Islet precursor cell (in vitro differentiated cells): ENCODE data around the gene NEBL.

Source experiments
- DNase-seq: peaks from one replicate; pipeline ENCODE4 v3.0.0-alpha.2; 2018

Gene NEBL

GRCh38 chr10:20778008-20778757 lies 118.9 kb downstream of the NEBL start:
- DNase-seq: no peak

- DNase-seq: no peak
Observed at GRCh38 chr10:20776384-20777118, 120.6 kb downstream of the NEBL start.

- no peak for DNase-seq
Observed at GRCh38 chr10:20771051-20771450, 126.1 kb downstream of the NEBL start.

DNA sequence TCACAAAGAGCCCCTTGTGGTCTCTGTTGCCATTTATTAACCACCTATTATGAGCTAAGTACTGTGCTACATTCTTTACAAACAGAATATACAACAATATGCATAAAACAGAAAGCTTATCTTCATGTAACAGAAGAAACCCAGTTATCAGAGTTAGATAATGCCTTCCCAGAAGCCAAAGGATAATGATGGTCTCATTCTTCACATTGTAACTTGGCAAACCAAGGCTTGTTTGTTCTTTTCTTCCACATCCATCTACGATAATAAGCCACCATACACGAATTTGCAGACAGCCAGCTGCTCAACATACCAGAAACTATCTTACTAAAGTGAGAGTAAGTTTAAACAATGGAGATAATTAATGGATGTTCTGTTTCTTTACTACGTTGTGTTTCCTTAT lies 127.6 kb downstream of the NEBL start:
- no peak for DNase-seq

DNA sequence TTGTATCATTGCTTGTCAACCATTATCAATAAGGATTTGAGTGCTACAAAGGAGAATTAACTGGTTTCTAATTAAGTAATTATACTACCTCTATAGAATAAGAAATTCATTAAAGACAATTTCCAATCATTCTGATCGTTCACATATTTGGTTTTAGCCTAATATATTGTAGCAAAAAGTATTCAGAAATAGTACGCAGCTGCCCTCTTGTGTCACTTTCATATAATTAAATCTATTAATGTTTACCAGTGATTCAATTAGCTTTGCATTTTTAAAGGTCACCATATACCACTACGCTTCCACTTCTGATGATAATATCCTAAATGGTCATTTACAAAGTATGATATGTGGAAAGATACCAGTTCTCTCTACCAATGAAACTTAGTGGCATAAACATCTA lies 128.3 kb downstream of the NEBL start:
- no peak for DNase-seq

DNA sequence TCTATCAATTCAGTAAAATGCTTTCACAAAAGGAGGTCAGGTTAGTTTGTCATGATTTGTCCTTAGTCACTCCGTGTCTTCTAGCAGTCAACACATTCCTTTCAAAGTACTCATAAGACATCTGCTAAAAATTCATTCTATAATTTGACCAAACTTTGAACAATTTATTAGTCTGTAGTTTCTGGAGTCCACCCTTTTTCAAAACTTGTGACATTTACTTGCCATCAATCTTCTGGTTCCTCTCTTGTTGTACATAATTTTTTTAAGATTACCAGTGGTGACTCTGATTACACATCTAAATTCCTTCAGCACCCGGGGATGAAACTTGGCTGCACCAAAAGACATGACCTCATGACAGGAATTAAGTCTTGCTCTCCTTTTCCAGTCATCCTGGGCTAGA lies 130.1 kb downstream of the NEBL start:
- DNase-seq: no peak

DNA sequence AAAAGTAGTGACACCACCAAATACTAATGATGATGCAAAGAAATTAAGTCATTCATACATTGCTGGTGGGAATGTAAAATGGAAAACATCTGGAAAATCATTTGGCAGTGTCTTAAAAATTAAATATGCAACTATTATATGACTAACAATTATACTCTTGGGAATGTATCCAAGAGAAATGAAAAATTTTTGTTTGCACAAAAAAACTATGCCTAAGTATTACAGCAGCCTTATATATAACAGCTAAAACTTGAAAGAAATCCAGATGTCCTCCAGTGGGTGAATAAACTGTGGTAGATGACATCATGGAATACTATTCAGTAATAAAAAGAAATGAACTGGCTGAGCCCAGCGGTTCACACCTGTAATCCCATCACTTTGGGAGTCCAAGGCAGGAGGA lies 132.0 kb downstream of the NEBL start:
- DNase-seq: no peak

GRCh38 chr10:20760460-20760859 lies 136.7 kb downstream of the NEBL start:
- DNase-seq: no peak

GRCh38 chr10:20748551-20748950 lies 148.6 kb downstream of the NEBL start:
- DNase-seq: no peak

DNA sequence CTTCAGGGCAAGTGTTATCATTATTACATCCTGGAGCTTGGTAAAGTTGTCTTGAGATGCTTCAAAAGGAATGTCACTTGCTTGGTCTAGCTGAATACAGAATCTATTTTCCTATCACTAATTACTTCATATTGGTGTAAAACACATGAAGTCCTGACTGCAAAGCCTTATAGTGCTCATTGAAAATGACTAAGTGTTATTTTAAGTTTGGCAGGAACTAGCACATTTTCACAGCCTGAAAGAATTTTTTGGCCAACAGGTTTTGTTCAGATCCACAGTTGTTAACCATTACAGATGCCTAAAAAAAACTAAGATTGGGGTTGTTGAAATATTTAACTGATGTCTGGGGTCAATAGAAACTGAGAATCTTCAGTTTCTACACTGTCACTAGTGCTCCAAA lies 149.3 kb downstream of the NEBL start:
- no peak for DNase-seq

DNA sequence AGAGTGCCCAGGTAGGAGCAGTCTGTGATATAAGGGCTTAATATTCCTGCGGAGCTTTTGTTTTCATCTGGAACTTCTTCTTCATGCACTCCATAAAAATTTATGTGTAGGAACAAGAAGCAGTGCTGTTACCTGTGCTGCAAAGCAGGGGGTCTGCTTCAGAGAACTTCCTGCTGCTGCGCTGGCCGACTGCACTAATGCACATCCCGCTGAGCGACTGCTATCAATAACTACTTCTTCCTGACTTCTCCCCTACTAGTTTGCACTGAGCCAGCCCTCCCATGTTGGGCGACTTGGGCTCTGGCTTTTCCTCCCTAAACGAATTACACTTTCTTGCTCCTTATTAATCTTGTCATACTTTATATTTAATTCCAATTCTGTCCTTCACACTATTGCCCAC lies 150.3 kb downstream of the NEBL start:
- DNase-seq: no peak

- DNase-seq: no peak
Observed at GRCh38 chr10:20745556-20746375, 151.3 kb downstream of the NEBL start.

DNA sequence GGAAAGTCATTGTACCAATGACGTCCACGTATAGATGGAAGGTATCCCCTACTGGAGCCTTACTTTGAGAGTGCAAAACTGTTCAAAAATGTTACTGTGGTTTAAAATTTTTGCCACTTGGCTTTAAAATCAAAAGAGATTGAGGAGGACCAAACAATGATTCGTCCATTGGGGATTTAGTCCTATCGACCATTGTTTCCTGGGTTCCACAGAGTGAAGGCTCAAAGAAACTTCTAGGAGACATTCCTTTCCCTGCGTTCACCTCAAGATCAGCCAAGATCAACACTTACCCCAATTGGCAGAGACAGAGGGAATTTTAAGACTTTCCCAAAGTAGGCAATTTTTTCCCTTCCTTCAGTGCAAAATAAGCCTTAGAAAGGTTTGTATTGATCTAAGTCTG lies 152.3 kb downstream of the NEBL start:
- DNase-seq: no peak

GRCh38 chr10:20743942-20744341 lies 153.2 kb downstream of the NEBL start:
- no peak for DNase-seq

DNA sequence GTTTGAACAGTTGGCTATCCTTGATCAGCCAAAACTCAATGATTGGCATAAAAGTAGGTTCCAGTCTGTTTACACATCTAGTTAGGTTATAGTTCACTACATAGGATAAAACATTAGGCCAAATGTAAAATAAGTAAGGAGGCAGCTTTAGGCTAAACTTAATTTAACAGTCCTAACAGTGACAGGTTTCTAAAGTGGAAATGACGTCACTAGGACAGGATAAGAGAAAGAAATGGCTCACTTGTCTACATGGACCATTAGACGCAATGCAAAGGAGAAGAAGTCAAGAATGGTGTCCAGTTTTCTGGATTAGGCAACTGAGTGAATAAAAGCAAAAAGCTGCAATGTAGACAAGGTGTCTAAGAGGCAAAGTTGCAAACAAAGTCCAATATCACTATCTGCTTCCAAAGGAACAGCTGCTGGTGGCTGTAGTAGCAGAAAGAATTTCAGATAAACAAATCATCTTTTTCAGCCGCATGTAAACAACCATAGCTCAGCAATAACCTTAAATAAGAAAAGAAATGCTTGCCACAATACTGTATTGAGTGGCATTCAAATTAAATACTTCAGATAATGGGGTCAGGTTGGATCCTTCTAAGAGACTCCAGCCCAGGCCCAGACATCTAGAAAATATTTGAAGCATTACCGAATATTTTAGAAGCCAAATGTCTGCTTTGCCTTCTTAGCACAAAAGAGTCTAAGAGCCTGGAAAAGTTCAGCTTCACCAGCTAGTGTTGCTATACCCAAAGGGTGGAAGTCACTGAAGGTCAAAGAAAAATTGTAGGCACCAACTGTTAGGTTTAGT lies 154.2 kb downstream of the NEBL start:
- DNase-seq: no peak

- no peak for DNase-seq
Observed at GRCh38 chr10:20740120-20740519, 157.0 kb downstream of the NEBL start.

DNA sequence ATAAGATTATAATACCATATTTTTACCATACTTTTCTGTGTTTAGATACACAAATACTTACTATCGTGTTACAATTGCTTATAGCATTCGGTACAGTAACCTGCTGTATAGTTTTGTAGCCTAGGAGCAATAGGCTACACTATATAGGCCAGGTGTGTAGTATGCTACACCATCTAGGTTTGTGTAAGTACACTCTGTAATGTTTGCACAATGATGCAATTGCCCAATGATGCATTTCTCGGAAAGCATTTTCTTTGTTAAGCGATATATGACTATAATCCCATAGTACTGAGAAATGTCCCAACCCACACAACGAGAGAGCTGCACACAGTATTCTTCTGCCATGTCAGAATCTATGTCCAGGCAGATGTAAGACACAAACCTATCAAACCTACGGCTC lies 160.0 kb downstream of the NEBL start:
- DNase-seq: no peak
